Fibroblast of pulmonary artery (primary cell): ENCODE data around the gene EMILIN2.

Experiments
- DNase-seq: peaks from one replicate; pipeline ENCODE4 v3.0.0-alpha.2; 2010; ENCODE audit warnings: low read depth
- H3K4me3 ChIP-seq: replicated peaks from 2 replicates; pipeline ENCODE4 v1.5.1; 2011; ENCODE audit warnings: low read depth, mild to moderate bottlenecking, control low read depth, low read length, moderate library complexity
- TF ChIP-seq, protein P1 (sequence below): IDR thresholded peaks from 2 replicates; pipeline ENCODE4 v1.5.1; 2011; ENCODE audit warnings: mild to moderate bottlenecking, control low read depth, low read length, inconsistent platforms; ENCODE audit errors: missing control alignments

EMILIN2 gene

DNA sequence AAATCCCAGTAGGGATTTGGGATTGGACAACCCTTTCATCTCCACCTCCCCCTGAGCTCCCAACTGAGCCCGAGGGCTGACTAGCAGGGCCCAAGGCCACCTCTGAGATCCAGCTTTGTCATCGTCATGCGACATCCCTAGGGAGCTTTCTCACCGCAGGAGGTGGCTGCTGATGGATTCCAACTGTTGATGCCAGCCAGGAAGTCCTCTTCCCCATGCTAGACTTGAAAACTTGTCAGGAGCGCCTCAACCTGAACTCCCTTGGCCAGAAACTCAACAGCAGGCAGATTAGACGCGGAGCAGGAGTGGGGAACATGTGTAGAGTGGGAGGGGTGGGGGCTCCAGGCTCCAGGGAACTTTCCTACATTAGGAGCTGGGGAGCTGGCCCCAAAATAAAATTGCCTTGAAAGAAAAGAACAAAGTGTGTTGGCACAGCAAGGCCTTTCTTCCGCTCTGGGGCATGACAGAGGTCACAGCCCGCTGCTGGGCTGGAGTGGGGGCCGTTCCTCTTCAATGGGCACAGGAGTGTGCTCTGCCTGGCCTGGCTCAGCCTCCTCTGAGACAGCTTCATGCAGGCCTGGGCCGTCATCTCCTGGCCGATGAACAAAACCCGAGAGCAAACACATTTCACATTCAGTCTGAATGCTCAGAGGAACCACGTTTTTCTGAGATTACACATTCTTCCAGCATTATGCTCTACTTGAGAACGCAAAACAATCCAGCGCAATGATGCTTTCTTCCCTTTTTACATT is 34.5 kb downstream of the EMILIN2 start:
- DNase-seq, result peak; percentile 91
- TF ChIP-seq, protein P1, sequence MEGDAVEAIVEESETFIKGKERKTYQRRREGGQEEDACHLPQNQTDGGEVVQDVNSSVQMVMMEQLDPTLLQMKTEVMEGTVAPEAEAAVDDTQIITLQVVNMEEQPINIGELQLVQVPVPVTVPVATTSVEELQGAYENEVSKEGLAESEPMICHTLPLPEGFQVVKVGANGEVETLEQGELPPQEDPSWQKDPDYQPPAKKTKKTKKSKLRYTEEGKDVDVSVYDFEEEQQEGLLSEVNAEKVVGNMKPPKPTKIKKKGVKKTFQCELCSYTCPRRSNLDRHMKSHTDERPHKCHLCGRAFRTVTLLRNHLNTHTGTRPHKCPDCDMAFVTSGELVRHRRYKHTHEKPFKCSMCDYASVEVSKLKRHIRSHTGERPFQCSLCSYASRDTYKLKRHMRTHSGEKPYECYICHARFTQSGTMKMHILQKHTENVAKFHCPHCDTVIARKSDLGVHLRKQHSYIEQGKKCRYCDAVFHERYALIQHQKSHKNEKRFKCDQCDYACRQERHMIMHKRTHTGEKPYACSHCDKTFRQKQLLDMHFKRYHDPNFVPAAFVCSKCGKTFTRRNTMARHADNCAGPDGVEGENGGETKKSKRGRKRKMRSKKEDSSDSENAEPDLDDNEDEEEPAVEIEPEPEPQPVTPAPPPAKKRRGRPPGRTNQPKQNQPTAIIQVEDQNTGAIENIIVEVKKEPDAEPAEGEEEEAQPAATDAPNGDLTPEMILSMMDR, result no peak
- no peak overlapping the region for H3K4me3 ChIP-seq

DNA sequence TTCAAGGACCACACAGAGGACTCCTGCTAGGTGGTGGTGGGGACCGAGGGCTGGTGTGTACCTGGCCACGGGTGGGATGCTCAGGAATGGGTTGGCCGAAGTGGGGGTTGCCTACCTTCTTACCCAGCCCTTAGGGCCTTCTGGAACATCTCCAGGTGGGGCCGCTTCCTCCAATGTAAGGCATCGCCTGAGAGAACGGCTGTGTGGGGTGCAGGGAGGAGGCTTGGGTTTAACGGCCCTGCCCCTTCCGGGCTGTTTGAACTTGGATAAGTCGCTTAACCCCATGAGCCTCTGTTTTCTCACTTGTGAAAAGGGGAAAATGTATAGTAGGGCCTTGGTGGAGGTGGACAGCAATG is 35.0 kb downstream of the EMILIN2 start:
- H3K4me3 ChIP-seq, result no peak overlapping the region
- TF ChIP-seq, protein P1, result no peak
- no peak for DNase-seq

DNA sequence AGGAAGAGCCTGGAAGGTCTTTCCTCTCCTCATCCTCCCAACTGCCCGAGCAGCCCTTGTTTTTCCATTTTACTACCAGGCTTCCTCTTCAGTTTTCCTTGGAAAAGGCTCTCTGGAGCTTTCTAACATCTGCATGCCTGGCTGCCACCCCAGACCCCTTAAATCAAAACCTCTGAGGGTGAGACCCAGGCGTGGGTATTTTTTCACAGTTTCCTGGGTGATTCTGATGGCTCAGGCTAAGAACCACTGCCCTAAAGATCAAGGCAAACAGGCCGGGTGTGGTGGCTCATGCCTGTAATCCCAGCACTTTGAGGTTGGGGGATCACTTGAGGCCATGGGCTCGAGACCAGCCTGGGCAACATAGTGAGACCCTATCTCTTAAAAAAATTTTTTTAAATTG is 35.4 kb downstream of the EMILIN2 start:
- TF ChIP-seq, protein P1, result no peak
- no peak overlapping the region for H3K4me3 ChIP-seq
- DNase-seq, result no peak

DNA sequence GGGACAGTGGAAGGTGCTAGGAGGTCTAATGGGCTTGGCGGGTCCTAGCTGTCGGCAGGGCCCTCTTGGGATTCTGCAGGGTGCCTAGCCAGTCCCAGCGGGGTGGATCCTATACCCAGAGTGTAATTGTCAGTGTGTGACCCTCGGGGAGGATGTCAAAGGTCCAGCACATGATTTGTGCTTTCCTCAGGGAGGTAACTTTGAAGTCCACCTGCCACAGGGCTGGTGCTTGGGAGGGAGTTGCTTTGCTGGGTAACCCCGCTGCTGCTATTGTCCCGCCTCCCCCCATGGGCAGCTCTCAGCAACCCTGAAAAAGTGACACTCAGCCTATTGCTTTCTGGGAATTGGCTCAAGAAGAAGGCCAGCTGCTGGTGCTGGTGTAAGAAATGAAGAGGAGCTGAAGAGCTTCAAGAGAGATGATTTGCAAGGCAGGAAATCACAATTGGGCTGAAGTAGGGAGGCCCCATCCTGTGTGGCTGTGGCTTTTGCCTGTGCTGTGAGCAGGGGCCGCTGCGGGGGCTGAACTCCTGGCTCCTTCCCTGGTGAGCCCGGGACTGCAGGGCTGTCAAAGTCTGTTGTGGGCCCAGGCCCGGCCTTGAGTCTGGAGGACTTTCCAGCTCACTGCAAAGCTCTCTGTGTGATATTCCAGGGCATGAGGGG is 36.4 kb downstream of the EMILIN2 start:
- TF ChIP-seq, protein P1, result no peak
- no peak for DNase-seq
- H3K4me3 ChIP-seq, result no peak overlapping the region

DNA sequence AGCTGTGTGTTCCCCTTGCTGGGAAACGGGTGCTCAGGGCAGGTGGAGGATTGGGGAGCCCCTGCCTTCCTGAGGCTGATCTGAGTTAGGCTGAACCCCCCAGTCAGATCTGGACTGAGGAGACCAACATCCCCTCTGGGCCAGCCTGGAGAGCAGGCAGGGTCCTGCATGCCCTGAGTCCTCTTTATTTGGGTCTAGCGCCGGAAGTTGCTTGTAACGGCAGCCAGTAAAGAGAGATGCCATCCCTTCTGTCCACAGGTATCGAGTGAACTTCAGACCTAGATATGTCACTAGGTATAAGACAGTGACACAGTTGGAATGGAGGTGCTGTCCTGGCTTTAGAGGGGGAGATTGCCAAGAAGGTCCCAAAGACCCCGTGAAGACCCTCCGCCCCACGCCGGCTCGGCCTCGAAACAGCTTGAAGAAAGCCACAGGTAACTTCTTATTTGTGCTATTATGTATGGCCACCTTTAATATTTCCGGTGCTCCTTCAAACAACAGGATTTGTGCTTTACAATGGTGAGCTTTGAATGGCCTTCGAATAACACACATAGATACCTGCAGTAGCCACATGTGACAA is 38.0 kb downstream of the EMILIN2 start:
- TF ChIP-seq, protein P1, result no peak
- H3K4me3 ChIP-seq, result no peak overlapping the region
- no peak for DNase-seq

DNA sequence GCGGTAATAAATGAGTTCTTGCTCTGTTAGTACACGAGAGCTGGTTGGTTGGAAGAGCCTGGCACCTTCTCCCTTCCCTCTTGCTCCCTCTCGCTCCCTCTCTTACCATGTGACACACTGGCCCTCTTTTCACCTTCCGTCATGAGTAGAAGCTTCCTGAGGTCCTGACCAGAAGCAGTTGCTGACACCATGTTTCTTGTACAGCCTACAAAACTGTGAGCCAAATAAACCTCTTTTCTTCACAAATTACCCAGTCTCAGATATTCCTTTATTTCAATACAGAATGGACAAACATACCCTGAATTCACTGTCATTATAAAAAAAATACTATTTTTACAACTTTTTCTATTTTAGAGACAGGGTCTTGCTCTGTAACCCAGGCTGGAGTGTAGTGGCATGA is 40.7 kb downstream of the EMILIN2 start:
- TF ChIP-seq, protein P1, result no peak
- DNase-seq, result no peak

More for the DNA sequence above, 40.7 kb downstream of the EMILIN2 start:
- H3K4me3 ChIP-seq, result no peak overlapping the region
